Measurements from ENCODE around the gene ANGPT4. TPM values are rescaled to one million over a fixed set of nuclear protein-coding genes. Genes with fewer than 3 reads are reported as not detected.
A peak's percentile ranks its signal among the peaks of the same experiment; 100 is the strongest.

Gene ANGPT4
- total and polyA plus RNA-seq, 2 of the 13 experiments (the other 11 are each of a cell fraction or from before 2014, with no cell fraction given), result not detected

- TF ChIP-seq THAP9 (CRISPR knock-in tag; IDR thresholded peaks at IDR 0.05; ENCODE audit: borderline replicate concordance) (no peak), XBP1 (CRISPR knock-in tag; IDR thresholded peaks at IDR 0.05) (no peak), HBP1 (CRISPR knock-in tag; IDR thresholded peaks at IDR 0.05; ENCODE audit: low read depth) (no peak), ELF3 (CRISPR knock-in tag; IDR thresholded peaks at IDR 0.05) (peak; percentile 41; the same call in 1 of the 2 replicates), ZNF576 (CRISPR knock-in tag; IDR thresholded peaks at IDR 0.05) (no peak), ZNF878 (CRISPR knock-in tag; IDR thresholded peaks at IDR 0.05) (no peak), ZNF18 (CRISPR knock-in tag; IDR thresholded peaks at IDR 0.05; ENCODE audit: insufficient replicate concordance) (no peak), ZNF746 (CRISPR knock-in tag; IDR thresholded peaks at IDR 0.05) (no peak), HIVEP1 (CRISPR knock-in tag; IDR thresholded peaks at IDR 0.05) (peak; percentile 41; the same call in 1 of the 2 replicates), KDM1A (CRISPR knock-in tag; IDR thresholded peaks at IDR 0.05) (peak; percentile 75; the same call in 1 of the 2 replicates), THAP11 (CRISPR knock-in tag; IDR thresholded peaks at IDR 0.05) (no peak), ZNF724P (CRISPR knock-in tag; IDR thresholded peaks at IDR 0.05; ENCODE audit: borderline replicate concordance) (no peak; the same call in 1 of the 2 replicates), GPN1 (CRISPR knock-in tag; IDR thresholded peaks at IDR 0.05; ENCODE audit: borderline replicate concordance) (no peak), CEBPB (IDR thresholded peaks at IDR 0.05; ENCODE audit: borderline replicate concordance, low read depth, low read length) (peak; percentile 96), CREB1 (IDR thresholded peaks at IDR 0.05) (no peak), CREB1 (CRISPR knock-in tag; IDR thresholded peaks at IDR 0.05) (no peak), SUZ12 (IDR thresholded peaks at IDR 0.05; ENCODE audit: low read depth, low read length) (no peak), SMAD9 (CRISPR knock-in tag; IDR thresholded peaks at IDR 0.05) (no peak), EED (CRISPR knock-in tag; IDR thresholded peaks at IDR 0.05) (peak; percentile 47; the same call in 1 of the 2 replicates), XRCC5 (optimal IDR thresholded peaks at IDR 0.05; ENCODE audit: low read length) (peak; percentile 7), ZFP90 (CRISPR knock-in tag; IDR thresholded peaks at IDR 0.05; ENCODE audit: borderline replicate concordance) (no peak; the same call in 1 of the 2 replicates), ETS1 (CRISPR knock-in tag; IDR thresholded peaks at IDR 0.05) (no peak)
These were observed 75.1 kb downstream of the ANGPT4 start (continued) for GRCh38 chr20:840858-841567.
